Stimulated activated CD4-positive, alpha-beta T cell treated with anti-CD3 and anti-CD28 coated beads, Interleukin-2, amount 100 ng/mL, for 24 hours (primary cell): Measurements from ENCODE around the gene GDAP2.
A peak's percentile ranks its signal among the peaks of the same experiment; 100 is the strongest.
"Not testable (repeated sequence)": the region's sequence is repeated elsewhere in the genome, so short reads cannot be mapped to it uniquely, and the experiment has no call there.

ENCODE experiments used
- DNase-seq, 2 donors: peaks; one replicate each; pipeline ENCODE4 v3.0.0-alpha.2; 2020

GDAP2 gene

GRCh38 chr1:117929343-117930172 is at the start of gene GDAP2, which contains the start of gene WDR3:
TSS of gene GDAP2 (minus strand) at chr1:117929621. CDS start at chr1:117920357, 9,264 bp downstream.
TSS of gene WDR3 (plus strand) at chr1:117929739. CDS start at chr1:117933320, 3,581 bp downstream.
- DNase-seq = peak; percentile 95 to 97

GRCh38 chr1:117976381-117976780 is 47.0 kb upstream of the GDAP2 start:
- no peak for DNase-seq

GRCh38 chr1:117971777-117972176 is 42.4 kb upstream of the GDAP2 start:
- no peak for DNase-seq

- DNase-seq = no peak
Observed at GRCh38 chr1:117970252-117970651, 40.8 kb upstream of the GDAP2 start.

GRCh38 chr1:117967881-117968280 is 38.5 kb upstream of the GDAP2 start:
- no peak for DNase-seq

- DNase-seq = no peak
Observed at GRCh38 chr1:117967477-117967876, 38.1 kb upstream of the GDAP2 start.

GRCh38 chr1:117964290-117965038 is 35.0 kb upstream of the GDAP2 start:
- DNase-seq = no peak

- no peak for DNase-seq
Observed at GRCh38 chr1:117959364-117959763, 29.9 kb upstream of the GDAP2 start.

GRCh38 chr1:117952386-117952785 is 23.0 kb upstream of the GDAP2 start:
- no peak for DNase-seq

GRCh38 chr1:117942293-117942692 is 12.9 kb upstream of the GDAP2 start:
- no peak for DNase-seq

- DNase-seq = no peak
Observed at GRCh38 chr1:117933769-117934168, 4.3 kb upstream of the GDAP2 start.

GRCh38 chr1:117932576-117932975 is 3.2 kb upstream of the GDAP2 start:
- DNase-seq = no peak

- DNase-seq = no peak
Observed at GRCh38 chr1:117930484-117930883, 1.1 kb upstream of the GDAP2 start.

GRCh38 chr1:117930173-117930447 is 689 bp upstream of the GDAP2 start:
- no peak for DNase-seq

GRCh38 chr1:117928881-117929342 is 509 bp downstream of the GDAP2 start:
- peak in 1 of 2 donors; percentile 38 for DNase-seq

- no peak for DNase-seq
Observed at GRCh38 chr1:117925981-117926380, 3.4 kb downstream of the GDAP2 start.

- not testable (repeated sequence) for DNase-seq
Observed at GRCh38 chr1:117922717-117923116, 6.7 kb downstream of the GDAP2 start.

- no peak for DNase-seq
Observed at GRCh38 chr1:117921991-117922390, 7.4 kb downstream of the GDAP2 start.

- DNase-seq = no peak
Observed at GRCh38 chr1:117919376-117919775, 10.0 kb downstream of the GDAP2 start.

- DNase-seq = no peak
Observed at GRCh38 chr1:117911051-117911450, 18.4 kb downstream of the GDAP2 start.

- no peak for DNase-seq
Observed at GRCh38 chr1:117905019-117905418, 24.4 kb downstream of the GDAP2 start.

- DNase-seq = no peak
Observed at GRCh38 chr1:117904485-117904884, 24.9 kb downstream of the GDAP2 start.

- DNase-seq = no peak
Observed at GRCh38 chr1:117902944-117903343, 26.5 kb downstream of the GDAP2 start.

- no peak for DNase-seq
Observed at GRCh38 chr1:117899801-117900200, 29.6 kb downstream of the GDAP2 start.
